Activated gamma-delta T cell treated with Interleukin-2 at 50 U/mL for 16 hours (primary cell): ENCODE measurements around the gene CCDC47.
A peak's percentile ranks its signal among the peaks of the same experiment; 100 is the strongest.

Experiments
- DNase-seq: peaks from one replicate; pipeline ENCODE4 v3.0.0-alpha.2; 2020

Gene CCDC47

DNA sequence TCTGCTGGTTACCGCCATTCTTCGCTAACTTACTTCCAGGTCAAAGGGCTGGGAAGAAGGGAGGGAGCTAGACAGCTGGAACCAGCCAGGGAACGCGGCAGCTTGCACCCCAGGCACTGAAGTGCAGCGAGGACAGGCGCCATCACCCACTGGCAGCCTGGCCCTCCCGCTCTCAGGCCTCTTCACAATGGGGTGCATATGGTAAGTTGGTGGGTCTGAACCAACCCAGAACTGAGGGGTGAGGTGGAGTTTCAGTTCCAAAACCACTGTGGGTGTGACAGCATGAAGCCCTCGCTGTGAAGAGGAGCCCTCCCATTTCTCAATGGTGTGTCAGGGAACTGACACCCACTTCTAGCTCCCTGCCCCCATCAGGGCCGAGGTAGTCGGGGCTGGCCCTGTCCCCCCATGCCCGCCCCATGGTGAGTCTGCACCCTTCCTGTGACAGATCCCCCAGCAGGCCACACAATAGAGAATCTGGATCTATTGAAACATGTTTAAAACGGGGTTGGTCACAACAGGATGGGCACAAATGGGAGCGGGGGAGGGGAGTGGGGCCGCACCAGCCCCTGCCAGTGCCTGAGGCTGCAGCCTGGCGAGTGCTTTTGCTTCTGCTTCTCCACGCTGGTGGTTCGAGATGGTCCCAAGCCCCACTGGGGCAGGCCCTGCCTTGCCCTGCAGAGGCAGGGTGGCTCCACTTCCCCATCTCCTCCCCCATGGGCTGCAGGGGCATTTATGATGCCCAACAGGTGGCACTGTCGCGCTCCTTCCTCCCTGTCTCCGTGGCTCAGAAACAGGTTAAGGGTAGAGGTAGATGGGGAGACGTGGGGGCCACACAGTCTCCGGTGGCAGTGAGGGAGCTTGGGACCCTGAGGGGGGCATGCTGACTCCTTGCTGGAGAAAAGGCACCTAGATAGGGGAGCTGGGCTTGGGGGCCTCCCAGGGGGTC is 75.8 kb downstream of the CCDC47 start:
- DNase-seq = peak; percentile 84

- peak; percentile 35 for DNase-seq
These were observed 76.9 kb downstream of the CCDC47 start for GRCh38 chr17:63696381-63696961.

GRCh38 chr17:63695889-63696288 is 77.5 kb downstream of the CCDC47 start:
- DNase-seq = no peak
